Activated CD4-positive, alpha-beta T cell treated with anti-CD3 and anti-CD28 coated beads, Interleukin-2, amount 50 U/mL, for 4 hours (primary cell): Measurements from ENCODE around the gene CKMT2.
"Not testable (repeated sequence)": the region's sequence is repeated elsewhere in the genome, so short reads cannot be mapped to it uniquely, and the experiment has no call there.

ENCODE experiments used
- DNase-seq, 2 experiments: peaks; one replicate each; pipeline ENCODE4 v3.0.0-alpha.2; 2020

CKMT2 gene

GRCh38 chr5:81253875-81254274, 20.8 kb downstream of the CKMT2 start:
- no peak for DNase-seq

DNA sequence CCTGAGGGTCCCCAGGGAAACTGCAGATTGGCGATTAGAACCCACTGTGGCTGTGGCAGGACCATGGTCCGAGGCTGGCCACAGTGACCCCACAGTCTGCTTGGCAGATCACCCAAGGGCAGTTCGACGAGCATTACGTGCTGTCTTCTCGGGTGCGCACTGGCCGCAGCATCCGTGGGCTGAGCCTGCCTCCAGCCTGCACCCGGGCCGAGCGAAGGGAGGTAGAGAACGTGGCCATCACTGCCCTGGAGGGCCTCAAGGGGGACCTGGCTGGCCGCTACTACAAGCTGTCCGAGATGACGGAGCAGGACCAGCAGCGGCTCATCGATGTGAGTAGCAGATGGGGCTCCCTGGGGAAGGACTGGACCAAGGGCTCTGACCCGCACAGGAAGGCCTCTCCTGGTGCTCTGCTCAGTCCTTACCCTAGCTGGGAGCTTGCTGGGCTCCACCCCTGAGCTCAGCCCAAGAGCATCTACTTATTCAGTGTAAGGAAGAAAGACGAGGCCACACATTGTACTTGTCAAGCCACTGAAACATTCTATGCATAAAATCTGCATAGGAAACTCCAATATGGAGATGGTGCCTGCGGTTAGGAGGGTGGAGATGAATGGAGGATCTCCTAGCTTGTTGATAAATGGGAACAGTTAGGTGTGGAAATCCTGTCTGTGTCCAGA, 21.9 kb downstream of the CKMT2 start:
- no peak for DNase-seq

GRCh38 chr5:81256766-81257165, 23.6 kb downstream of the CKMT2 start:
- DNase-seq: no peak

DNA sequence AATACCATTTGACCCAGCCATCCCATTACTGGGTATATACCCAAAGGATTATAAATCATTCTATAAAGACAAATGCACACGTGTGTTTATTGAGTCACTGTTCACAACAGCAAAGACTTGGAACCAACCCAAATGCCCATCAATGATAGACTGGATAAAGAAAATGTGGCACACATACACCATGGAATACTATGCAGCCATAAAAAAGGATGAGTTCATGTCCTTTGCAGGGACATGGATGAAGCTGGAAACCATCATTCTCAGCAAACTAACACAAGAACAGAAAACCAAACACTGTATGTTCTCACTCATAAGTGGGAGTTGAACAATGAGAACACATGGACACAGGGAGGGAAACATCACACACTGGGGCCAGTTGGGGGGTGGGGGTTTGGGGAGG, 29.7 kb downstream of the CKMT2 start:
- DNase-seq: not testable (repeated sequence)

- no peak for DNase-seq
These were observed 32.0 kb downstream of the CKMT2 start for GRCh38 chr5:81265101-81265500.

- DNase-seq: no peak
These were observed 35.5 kb downstream of the CKMT2 start for GRCh38 chr5:81268521-81269196.

DNA sequence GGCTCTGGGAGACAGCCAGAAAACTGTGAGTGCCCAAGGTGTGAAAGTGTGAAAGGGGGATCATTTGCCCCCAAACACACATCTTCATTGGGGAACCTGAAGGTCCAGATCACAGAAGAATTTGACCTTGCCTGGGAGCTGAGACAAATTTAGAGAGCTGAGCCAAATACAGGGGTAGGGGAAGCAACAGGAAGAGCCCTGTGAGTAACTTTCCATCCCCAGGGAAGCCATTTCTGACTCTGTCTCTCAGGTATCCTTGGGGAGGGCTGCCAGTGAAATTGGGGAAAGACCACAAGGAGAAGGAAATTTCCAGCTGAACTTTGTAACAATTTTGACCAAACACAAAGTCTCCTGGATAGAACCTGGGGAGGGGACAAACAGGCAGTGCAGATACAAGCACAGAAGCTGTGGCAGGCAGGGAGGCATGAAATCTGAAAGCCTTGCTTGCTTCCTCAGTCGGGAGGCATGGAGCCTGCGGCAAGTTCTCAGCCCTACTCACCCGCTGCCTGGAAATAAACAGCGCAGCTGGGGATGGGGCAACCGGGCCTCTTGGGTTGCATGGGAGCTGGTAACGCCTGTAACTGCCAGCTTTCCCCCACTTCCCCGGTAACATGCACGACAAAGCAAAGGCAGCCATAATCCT, 36.8 kb downstream of the CKMT2 start:
- DNase-seq: no peak

GRCh38 chr5:81270394-81271027, 37.4 kb downstream of the CKMT2 start:
- not testable (repeated sequence) for DNase-seq

DNA sequence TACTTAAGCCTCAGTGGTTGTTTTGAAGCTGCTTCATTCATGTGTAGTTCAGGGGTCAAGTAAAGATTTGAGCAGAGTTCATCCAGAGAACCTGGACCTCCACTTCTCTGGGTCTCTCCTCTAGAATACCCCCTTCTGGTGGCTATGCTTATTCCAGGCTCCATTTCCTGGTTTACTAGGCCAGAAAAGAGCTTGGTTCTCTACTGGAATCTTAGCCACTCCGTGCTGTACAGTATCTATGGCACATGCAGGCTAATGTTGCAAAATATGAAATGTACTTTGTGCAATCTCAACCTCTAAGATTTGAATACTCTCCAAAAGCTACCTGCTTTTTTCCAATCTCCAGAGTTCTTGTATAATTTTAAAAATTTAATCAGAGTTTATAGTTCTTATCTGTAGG, 50.9 kb downstream of the CKMT2 start:
- DNase-seq: no peak

- no peak for DNase-seq
These were observed 53.0 kb downstream of the CKMT2 start for GRCh38 chr5:81286059-81286617.

DNA sequence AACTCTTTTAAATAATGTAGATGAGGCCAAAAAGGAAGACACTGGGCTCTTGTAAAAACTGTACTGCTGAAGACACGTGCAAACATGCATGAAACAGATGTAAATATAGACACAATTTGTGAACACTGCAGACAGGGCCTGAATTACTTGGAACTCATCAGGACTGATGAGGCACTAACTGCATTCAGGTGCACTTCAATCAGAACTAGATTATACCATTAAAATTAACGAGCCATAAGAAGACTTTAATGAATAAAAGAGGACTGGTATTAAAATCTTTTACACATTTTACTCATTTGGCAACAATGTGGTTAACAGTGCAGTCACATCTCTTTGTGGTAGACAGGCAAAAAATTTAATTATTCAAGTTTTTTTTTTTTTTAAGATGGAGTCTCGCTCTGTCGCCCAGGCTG, 54.9 kb downstream of the CKMT2 start:
- DNase-seq: no peak

GRCh38 chr5:81290146-81290545, 57.0 kb downstream of the CKMT2 start:
- DNase-seq: no peak

GRCh38 chr5:81292130-81292529, 59.0 kb downstream of the CKMT2 start:
- no peak for DNase-seq

DNA sequence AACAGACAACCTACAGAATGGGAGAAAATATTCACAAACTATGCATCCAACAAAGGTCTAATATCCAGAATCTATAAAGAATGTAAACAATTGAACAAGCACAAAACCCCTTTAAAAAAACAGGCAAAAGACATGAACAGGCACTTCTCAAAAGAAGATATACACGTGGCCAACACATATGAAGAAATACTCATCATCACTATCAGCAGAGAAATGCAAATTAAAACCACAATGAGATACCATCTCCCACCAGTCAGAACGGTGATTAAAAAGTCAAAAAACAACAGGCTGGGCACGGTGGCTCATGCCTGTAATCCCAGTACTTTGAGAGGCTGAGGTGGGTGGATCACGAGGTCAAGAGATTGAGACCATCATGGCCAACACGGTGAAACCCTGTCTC, 60.9 kb downstream of the CKMT2 start:
- not testable (repeated sequence) for DNase-seq

DNA sequence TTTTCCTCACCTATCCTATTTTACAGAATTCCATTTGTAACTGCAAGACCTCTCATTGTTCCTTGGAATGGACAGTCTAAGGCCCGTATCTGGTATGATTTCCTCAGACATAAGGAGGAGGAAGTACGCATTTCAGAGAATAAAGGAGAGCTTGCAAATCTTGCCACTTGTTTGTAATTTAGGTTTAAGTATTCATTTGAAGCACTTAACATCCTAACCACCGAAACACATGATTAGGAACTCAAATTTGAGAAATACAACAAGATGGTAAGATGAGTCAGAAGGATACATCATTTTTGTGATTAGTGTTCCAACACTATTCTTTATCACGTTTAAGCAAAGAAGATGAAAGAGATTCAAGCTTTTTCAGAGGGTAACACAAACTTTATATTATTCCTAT, 64.4 kb downstream of the CKMT2 start:
- no peak for DNase-seq

GRCh38 chr5:81300921-81301270, 67.8 kb downstream of the CKMT2 start:
- DNase-seq: no peak

DNA sequence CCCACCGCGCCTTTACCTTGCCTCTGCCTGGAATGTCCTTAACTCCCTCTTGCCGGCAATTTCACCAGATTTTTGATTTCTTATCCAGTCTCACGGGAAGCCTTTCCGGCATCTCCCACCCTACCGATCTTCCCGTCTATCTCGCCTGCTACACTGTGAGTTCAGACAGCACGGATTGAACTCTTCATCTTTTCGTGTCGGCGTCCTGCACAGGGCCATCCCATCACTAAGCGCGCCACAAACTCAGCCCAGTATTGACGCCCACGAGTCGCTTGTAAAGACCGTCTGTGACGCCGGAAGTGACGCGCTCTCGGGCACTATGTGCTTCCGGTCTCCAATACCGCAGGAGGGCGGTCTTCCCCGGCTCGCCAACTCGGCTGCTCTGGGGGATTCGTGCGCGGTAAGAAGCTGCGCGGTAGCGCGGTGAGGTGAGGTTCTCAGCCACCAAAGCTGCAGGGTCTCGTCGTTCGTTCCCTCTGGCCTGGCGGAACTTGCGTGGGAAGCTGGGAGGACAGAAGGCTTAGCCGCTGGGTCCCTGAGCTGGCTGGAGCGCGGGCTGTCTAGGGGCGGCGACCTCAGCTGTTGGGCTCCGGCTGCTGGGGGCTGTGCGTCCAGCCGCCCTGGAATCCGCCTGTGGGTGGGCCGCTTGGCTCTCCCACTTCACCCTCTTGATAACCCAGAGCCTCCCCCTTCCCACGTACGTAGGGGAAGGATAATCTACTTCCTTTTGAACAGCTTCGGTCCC, 68.3 kb downstream of the CKMT2 start, which contains the start of gene ZCCHC9:
Gene ZCCHC9 (plus strand): TSS at position 317 of the 745 bp plus-strand sequence. CDS start 3,171 bp downstream, outside the sequence.
- peak; percentile 86 to 89 for DNase-seq

DNA sequence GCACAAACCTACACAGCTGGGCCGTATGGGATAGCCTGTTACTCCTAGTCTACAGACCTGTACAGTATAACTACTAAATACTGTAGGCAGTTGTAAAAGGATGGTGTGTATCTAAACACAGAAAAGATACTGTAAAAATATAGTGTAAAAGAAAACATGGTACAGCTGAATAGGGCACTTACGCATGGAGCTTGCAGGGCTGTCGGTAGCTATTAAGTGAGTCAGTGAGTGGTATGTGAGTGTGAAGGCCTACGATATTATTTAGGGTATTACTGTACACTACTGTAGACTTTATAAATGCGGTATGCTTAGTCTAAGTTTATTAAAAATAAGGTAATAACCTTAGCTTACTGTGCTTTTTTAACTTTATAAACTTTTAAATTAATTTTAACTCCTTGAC, 69.5 kb downstream of the CKMT2 start:
- no peak for DNase-seq

DNA sequence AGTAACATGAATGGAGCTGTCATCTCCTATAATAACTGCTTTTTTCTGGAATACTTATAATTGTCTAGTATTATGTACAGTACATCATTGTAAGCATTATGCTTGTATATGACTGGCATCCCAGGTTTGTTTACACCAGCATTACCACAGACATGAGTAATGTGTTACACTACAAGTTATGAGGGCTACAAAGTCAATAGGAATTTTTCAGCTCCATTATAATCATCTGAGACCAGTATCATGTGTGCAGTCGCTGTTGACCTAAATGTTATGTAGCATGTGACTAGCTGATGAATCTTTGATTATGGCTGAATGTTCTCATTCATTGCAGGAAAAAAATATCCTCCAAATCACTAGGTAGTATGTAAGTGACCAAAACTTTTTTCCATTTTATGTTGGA, 70.4 kb downstream of the CKMT2 start:
- DNase-seq: no peak

DNA sequence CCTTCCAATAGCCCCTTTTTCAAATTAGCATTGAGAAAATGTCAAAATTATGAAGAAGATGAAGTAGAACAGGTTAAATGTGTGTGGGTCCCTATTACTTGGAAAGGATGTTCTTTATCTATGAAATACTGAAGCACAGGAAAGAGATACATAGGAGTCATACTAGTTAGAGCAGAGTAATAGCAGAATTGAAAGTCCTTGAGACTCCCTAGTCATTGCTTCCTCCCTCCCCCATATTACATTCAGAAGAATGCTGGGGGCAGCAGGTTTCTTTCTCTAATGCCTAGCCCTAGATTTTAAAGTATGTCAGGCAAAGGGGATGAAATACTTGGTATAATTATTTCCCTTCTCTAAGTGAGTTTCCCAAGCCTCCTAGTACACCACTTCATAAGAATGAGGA, 72.7 kb downstream of the CKMT2 start:
- no peak for DNase-seq

GRCh38 chr5:81308836-81309235, 75.7 kb downstream of the CKMT2 start:
- no peak for DNase-seq

- DNase-seq: no peak
These were observed 77.4 kb downstream of the CKMT2 start for GRCh38 chr5:81310402-81311063.
